GM12891 (cell line): ENCODE data around the gene RNF114.

Experiments used
- DNase-seq: peaks from one replicate; pipeline ENCODE4 v3.0.0; 2011; ENCODE audit warnings: low spot score; ENCODE audit not compliant: insufficient read length
- FAIRE-seq: peaks from 2 replicates; lab custom pipeline; 2011; peaks lifted over from hg19 to GRCh38; lab: Jason Lieb, UNC
- PAX5 ChIP-seq: IDR thresholded peaks from 2 replicates; pipeline ENCODE4 v1.6.1; 2011; ENCODE audit warnings: low read length, moderate library complexity, mild to moderate bottlenecking; ENCODE audit not compliant: insufficient read depth, severe bottlenecking
- POLR2A ChIP-seq: IDR thresholded peaks from 2 replicates; pipeline ENCODE4 v1.6.1; 2011; ENCODE audit warnings: low read depth, low read length, control low read depth
- POLR2AphosphoS5 ChIP-seq: IDR thresholded peaks from 2 replicates; pipeline ENCODE4 v1.6.1; 2011; ENCODE audit warnings: low read depth, low read length, control low read depth
- POU2F2 ChIP-seq: IDR thresholded peaks from 2 replicates; pipeline ENCODE4 v1.6.1; 2011; ENCODE audit warnings: low read depth, mild to moderate bottlenecking, control low read depth, low read length, moderate library complexity
- SPI1 ChIP-seq: IDR thresholded peaks from 2 replicates; pipeline ENCODE4 v1.6.1; 2011; ENCODE audit warnings: low read depth, low read length, control low read depth
- TAF1 ChIP-seq: IDR thresholded peaks from 2 replicates; pipeline ENCODE4 v1.6.1; 2011; ENCODE audit warnings: low read depth, low read length, control low read depth

Gene RNF114

GRCh38 chr20:49928411-49929141 is 7.6 kb upstream of the RNF114 start:
- FAIRE-seq (no peak), DNase-seq (peak; percentile 62)
- TF ChIP-seq TAF1 (no peak), PAX5 (no peak), POU2F2 (no peak), POLR2AphosphoS5 (no peak), POLR2A (no peak), SPI1 (no peak)

- no peak for FAIRE-seq
- DNase-seq: no peak
- TF ChIP-seq POLR2AphosphoS5: no peak
- no peak for TF ChIP-seq TAF1
- TF ChIP-seq PAX5: no peak
- TF ChIP-seq SPI1: no peak
- TF ChIP-seq POLR2A: no peak
Measured at GRCh38 chr20:49929142-49929494, 7.1 kb upstream of the RNF114 start.

GRCh38 chr20:49935746-49936152 is 448 bp upstream of the RNF114 start:
- DNase-seq: no peak
- no peak for TF ChIP-seq POLR2A
- no peak for TF ChIP-seq TAF1
- no peak for TF ChIP-seq PAX5
- TF ChIP-seq SPI1: no peak
- TF ChIP-seq POLR2AphosphoS5: no peak
- no peak for TF ChIP-seq POU2F2
- no peak for FAIRE-seq

- TF ChIP-seq TAF1 (no peak), POLR2AphosphoS5 (no peak), SPI1 (peak; percentile 24; the same call in 1 of the 2 replicates), POU2F2 (0 out of 2 replicates have a peak, but pooled peaks have one; percentile 1)
- DNase-seq (no peak), FAIRE-seq (no peak)
Measured at GRCh38 chr20:49937027-49937929, 1.1 kb downstream of the RNF114 start.

GRCh38 chr20:49938173-49939163 is 2.3 kb downstream of the RNF114 start:
- TF ChIP-seq TAF1: no peak
- no peak for TF ChIP-seq POLR2A
- no peak for TF ChIP-seq PAX5
- TF ChIP-seq POLR2AphosphoS5: no peak
- no peak for TF ChIP-seq POU2F2
- TF ChIP-seq SPI1: no peak
- DNase-seq (no peak), FAIRE-seq (no peak)

GRCh38 chr20:49941456-49941855 is 5.3 kb downstream of the RNF114 start:
- DNase-seq (no peak), FAIRE-seq (no peak)
- no peak for TF ChIP-seq PAX5

- DNase-seq (no peak), FAIRE-seq (no peak)
- TF ChIP-seq POU2F2: no peak
- no peak for TF ChIP-seq TAF1
- TF ChIP-seq POLR2AphosphoS5: no peak
Measured at GRCh38 chr20:49942303-49942702, 6.1 kb downstream of the RNF114 start.

GRCh38 chr20:49942942-49943341 is 6.7 kb downstream of the RNF114 start:
- no peak for TF ChIP-seq SPI1
- TF ChIP-seq PAX5: no peak
- TF ChIP-seq TAF1: no peak
- TF ChIP-seq POU2F2: no peak
- TF ChIP-seq POLR2A: no peak
- TF ChIP-seq POLR2AphosphoS5: no peak
- FAIRE-seq (no peak), DNase-seq (no peak)

- FAIRE-seq (no peak), DNase-seq (no peak)
- TF ChIP-seq TAF1 (no peak), POU2F2 (no peak), POLR2A (no peak), SPI1 (no peak), POLR2AphosphoS5 (no peak)
Measured at GRCh38 chr20:49945306-49945700, 9.1 kb downstream of the RNF114 start.
